IMR-90 (cell line): ENCODE data around the gene PPEF2.

Experiments used
- CEBPB ChIP-seq: IDR thresholded peaks from 2 replicates; pipeline ENCODE4 v1.6.1; 2012; ENCODE audit warnings: low read depth, low read length, improper control_type of control experiment
- CTCF ChIP-seq: conservative IDR thresholded peaks from 2 replicates; pipeline ENCODE4 v1.5.1; 2012; ENCODE audit warnings: mild to moderate bottlenecking, low read depth, low read length, improper control_type of control experiment
- FOS ChIP-seq: fragments of 150-350 bp; IDR thresholded peaks from 2 replicates; pipeline ENCODE4 v1.6.1; 2016; ENCODE audit warnings: low read depth, low read length
- MAFK ChIP-seq: IDR thresholded peaks from 2 replicates; pipeline ENCODE4 v1.6.1; 2012; ENCODE audit warnings: low read depth, low read length, improper control_type of control experiment
- MAZ ChIP-seq: IDR thresholded peaks from 2 replicates; pipeline ENCODE4 v1.6.1; 2012; ENCODE audit warnings: low read depth, mild to moderate bottlenecking, low read length, improper control_type of control experiment, moderate library complexity, borderline replicate concordance
- MXI1 ChIP-seq: IDR thresholded peaks from 2 replicates; pipeline ENCODE4 v1.6.1; 2012; ENCODE audit warnings: low read depth, mild to moderate bottlenecking, low read length, moderate library complexity, borderline replicate concordance
- POLR2A ChIP-seq: IDR thresholded peaks from 2 replicates; pipeline ENCODE4 v1.6.1; 2012; ENCODE audit warnings: mild to moderate bottlenecking, low read depth, low read length
- RAD21 ChIP-seq: IDR thresholded peaks from 2 replicates; pipeline ENCODE4 v1.6.1; 2012; ENCODE audit warnings: low read length, improper control_type of control experiment
- RFX5 ChIP-seq: IDR thresholded peaks from 2 replicates; pipeline ENCODE4 v1.8.0; 2012; ENCODE audit warnings: low read depth, mild to moderate bottlenecking, low read length, moderate library complexity
- USF2 ChIP-seq: fragments of 150-350 bp; IDR thresholded peaks from 2 replicates; pipeline ENCODE4 v1.6.1; 2017; ENCODE audit warnings: mild to moderate bottlenecking, antibody characterized with exemption, low read length, low read depth
- TF ChIP-seq, protein P1 (sequence below): fragments of 150-350 bp; IDR thresholded peaks from 2 replicates; pipeline ENCODE4 v1.6.1; 2016; ENCODE audit warnings: low read depth, mild to moderate bottlenecking, low read length, moderate library complexity, borderline replicate concordance

- TF ChIP-seq CTCF (no peak), POLR2A (no peak), USF2 (no peak), MAZ (no peak), FOS (no peak), MAFK (no peak), RAD21 (no peak), MXI1 (no peak), RFX5 (no peak), CEBPB (no peak)
- TF ChIP-seq, protein P1, sequence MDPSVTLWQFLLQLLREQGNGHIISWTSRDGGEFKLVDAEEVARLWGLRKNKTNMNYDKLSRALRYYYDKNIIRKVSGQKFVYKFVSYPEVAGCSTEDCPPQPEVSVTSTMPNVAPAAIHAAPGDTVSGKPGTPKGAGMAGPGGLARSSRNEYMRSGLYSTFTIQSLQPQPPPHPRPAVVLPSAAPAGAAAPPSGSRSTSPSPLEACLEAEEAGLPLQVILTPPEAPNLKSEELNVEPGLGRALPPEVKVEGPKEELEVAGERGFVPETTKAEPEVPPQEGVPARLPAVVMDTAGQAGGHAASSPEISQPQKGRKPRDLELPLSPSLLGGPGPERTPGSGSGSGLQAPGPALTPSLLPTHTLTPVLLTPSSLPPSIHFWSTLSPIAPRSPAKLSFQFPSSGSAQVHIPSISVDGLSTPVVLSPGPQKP = no peak
Observed at GRCh38 chr4:75822416-75822815, 79.8 kb downstream of the PPEF2 start.
